Diencephalon (tissue), 1 donor: Measurements from ENCODE around the gene BOD1L2. TPM values are rescaled to one million over a fixed set of nuclear protein-coding genes. Genes with fewer than 3 reads are reported as not detected.

ENCODE experiments used
- total RNA-seq: library from RNA; depleted of rRNA; stranded (reverse); fragments of >200 nt; gene quantifications from one replicate; pipeline ENCODE4 v1.2.3, GENCODE V29; 2014

Gene BOD1L2
- not detected for total RNA-seq

DNA sequence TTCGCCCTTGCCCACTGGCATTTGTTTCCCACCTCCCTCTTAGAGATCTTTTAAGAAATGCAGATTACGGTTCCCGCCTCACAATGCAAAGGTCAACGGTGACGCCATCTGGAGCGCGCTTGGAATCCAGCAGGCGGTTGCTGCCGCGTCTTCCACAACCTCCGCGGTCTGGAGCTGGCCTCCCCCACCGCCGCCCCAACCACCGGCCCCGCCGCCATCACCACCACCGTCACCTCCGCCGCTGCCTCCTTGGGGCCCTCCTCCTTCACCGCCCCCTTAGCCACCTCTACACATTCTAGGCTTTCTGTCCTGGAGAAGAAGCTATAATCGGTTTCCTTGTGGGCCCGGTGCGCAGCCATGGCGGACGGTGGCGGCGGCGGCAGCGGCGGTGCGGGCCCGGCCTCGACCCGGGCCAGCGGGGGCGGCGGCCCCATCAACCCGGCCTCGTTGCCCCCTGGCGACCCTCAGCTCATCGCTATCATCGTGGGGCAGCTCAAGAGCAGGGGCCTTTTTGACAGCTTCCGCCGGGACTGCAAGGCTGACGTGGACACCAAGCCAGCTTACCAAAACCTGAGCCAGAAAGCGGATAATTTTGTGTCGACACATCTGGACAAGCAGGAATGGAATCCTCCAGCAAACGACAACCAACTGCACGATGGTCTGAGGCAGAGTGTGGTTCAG, at the start of gene BOD1L2:
BOD1L2 (plus strand) TSS at position 132 of the 681 bp plus-strand sequence; CDS start at position 358, 226 bp downstream.

Other genes starting within 250 kb of the BOD1L2 start
- gene ST8SIA3, start 205.5 kb downstream of the BOD1L2 start, total RNA-seq: 53.5 TPM